Suprapubic skin (tissue), 4 donors: ENCODE measurements around the gene DDOST.

Experiments used
- CTCF ChIP-seq, 2 donors: fragments of 200-600 bp in 1 of 2; fragments of 450-650 bp in 1 of 2; sonication (generic) in 1 of 2; IDR thresholded peaks; one replicate each; pipeline ENCODE4 v1.5.1; 2016 to 2019; ENCODE audit warnings: antibody characterized with exemption in 2 of 2, mild to moderate bottlenecking in 1 of 2, moderate library complexity in 1 of 2
- EP300 ChIP-seq: sonication (generic); formaldehyde crosslinking; IDR thresholded peaks from one replicate; pipeline ENCODE4 v1.6.1; 2017; ENCODE audit warnings: antibody characterized with exemption
- POLR2AphosphoS5 ChIP-seq, 3 donors: sonication (generic); formaldehyde crosslinking; IDR thresholded peaks; one replicate each; pipeline ENCODE4 v1.6.1; 2017; ENCODE audit warnings: antibody characterized with exemption in 3 of 3

- TF ChIP-seq CTCF (IDR thresholded peaks at IDR 0.05) (no peak), POLR2AphosphoS5 (IDR thresholded peaks at IDR 0.05) (no peak), EP300 (no peak)
Observed at GRCh38 chr1:20643080-20643479, 18.1 kb downstream of the DDOST start.
